HCT116 (cell line): ENCODE measurements around the gene SIDT1. TPM values are rescaled to one million over a fixed set of nuclear protein-coding genes. Genes with fewer than 3 reads are reported as not detected.

Experiments used
- ATAC-seq: fragments of 200-7000 bp; cut with Tn5 transposase; 2 replicates; pipeline ENCODE4 v1.9.1; 2020; ENCODE audit warnings: mild to moderate bottlenecking, moderate library complexity
- BruUV-seq: library from RNA; stranded (reverse); fragments of 400-500 nt; replicated peaks from 2 replicates; lab custom pipeline; 2021; lab: Mats Ljungman, UMichigan
- CTCF ChIA-PET: fragments of 300-600 bp; sonication (Branson Sonifier 250); formaldehyde crosslinking; loops from one replicate; lab custom pipeline; 2021; ENCODE audit warnings: antibody characterized with exemption; lab: Charles Lee
- POLR2A ChIA-PET: fragments of 300-600, 350-600 bp; sonication (Branson Sonifier 250); formaldehyde crosslinking; loops from one replicate; lab custom pipeline; 2021; ENCODE audit warnings: antibody characterized with exemption; lab: Charles Lee
- RAD21 ChIA-PET, 2 experiments: fragments of 300-600 bp; sonication (Branson Sonifier 250); formaldehyde crosslinking; loops; one replicate each; lab custom pipeline; 2023; ENCODE audit warnings: low total read pairs in 2 of 2; ENCODE audit not compliant: uncharacterized antibody in 2 of 2, unreplicated experiment in 2 of 2, low non-redundant PET in 1 of 2; lab: Charles Lee
- DNase-seq: peaks from one replicate; pipeline ENCODE4 v3.0.0-alpha.2; 2010; ENCODE audit warnings: low read depth, low spot score
- H2AFZ ChIP-seq: fragments of 200-600 bp; shearing (Covaris generic), sonication (generic); 2 replicates; pipeline ENCODE4 v1.6.1; 2017; ENCODE audit warnings: low read depth, mixed run types, mixed read lengths, antibody characterized with exemption, low read length; ENCODE audit not compliant: poor library complexity, severe bottlenecking
- H3K27ac ChIP-seq: 2 replicates; pipeline ENCODE4 v1.5.1; 2012; ENCODE audit warnings: low read depth, low read length
- H3K27me3 ChIP-seq: fragments of 200-600 bp; sonication (generic); 2 replicates; pipeline ENCODE4 v1.6.1; 2016; ENCODE audit warnings: mixed run types, low read length, mixed read lengths; ENCODE audit not compliant: insufficient read depth
- H3K36me3 ChIP-seq, 2 experiments: fragments of 200-500 bp in 1 of 2; fragments of 200-600 bp in 1 of 2; sonication (Bioruptor generic) in 1 of 2; sonication (generic) in 1 of 2; 2 replicates each; pipeline versions ENCODE4 v1.5.1 to v1.6.1; 2014 to 2016; ENCODE audit warnings: low read length in 2 of 2, inconsistent platforms in 1 of 2, mixed read lengths in 1 of 2, mixed run types in 1 of 2; ENCODE audit not compliant: insufficient read depth in 2 of 2, control insufficient read depth in 1 of 2
- H3K4me1 ChIP-seq, 2 experiments: fragments of 200-600 bp in 1 of 2; sonication (generic) in 1 of 2; 2 replicates each; pipeline versions ENCODE4 v1.5.1 to v1.6.1; 2012 to 2017; ENCODE audit warnings: low read length in 2 of 2, inconsistent platforms in 1 of 2, mild to moderate bottlenecking in 1 of 2, mixed read lengths in 1 of 2, mixed run types in 1 of 2, moderate library complexity in 1 of 2; ENCODE audit not compliant: insufficient read depth in 2 of 2, control insufficient read depth in 1 of 2
- H3K4me2 ChIP-seq: fragments of 200-600 bp; sonication (generic); 2 replicates; pipeline ENCODE4 v1.6.1; 2017; ENCODE audit warnings: mixed run types, low read length, mixed read lengths
- H3K4me3 ChIP-seq, 2 experiments: fragments of 200-600 bp in 1 of 2; sonication (generic) in 1 of 2; replicated peaks in 1 of 2; 2 replicates each; pipeline ENCODE4 v1.5.1; 2011 to 2016; ENCODE audit warnings: low read length in 2 of 2, control low read depth in 1 of 2, low read depth in 1 of 2, mild to moderate bottlenecking in 1 of 2, mixed read lengths in 1 of 2, mixed run types in 1 of 2
- H3K79me2 ChIP-seq: fragments of 200-600 bp; sonication (generic); 2 replicates; pipeline ENCODE4 v1.6.1; 2017; ENCODE audit warnings: mild to moderate bottlenecking, mixed run types, low read length, moderate library complexity, mixed read lengths; ENCODE audit not compliant: insufficient read depth
- H3K9ac ChIP-seq: fragments of 200-600 bp; sonication (generic); 2 replicates; pipeline ENCODE4 v1.6.1; 2016; ENCODE audit warnings: low read length, mixed read lengths
- H3K9me2 ChIP-seq: fragments of 200-600 bp; sonication (generic), shearing (Covaris generic); 2 replicates; pipeline ENCODE4 v1.6.1; 2017; ENCODE audit warnings: mixed run types, mild to moderate bottlenecking, moderate library complexity; ENCODE audit not compliant: insufficient read depth
- H3K9me3 ChIP-seq, 2 experiments: fragments of 200-500 bp in 1 of 2; fragments of 200-600 bp in 1 of 2; sonication (Bioruptor generic) in 1 of 2; sonication (generic) in 1 of 2; 2 replicates each; pipeline ENCODE4 v1.6.1; 2014 to 2017; ENCODE audit warnings: low read length in 2 of 2, mixed read lengths in 2 of 2, inconsistent platforms in 1 of 2, low read depth in 1 of 2, mild to moderate bottlenecking in 1 of 2, mixed run types in 1 of 2, moderate library complexity in 1 of 2; ENCODE audit not compliant: control insufficient read depth in 1 of 2, insufficient read depth in 1 of 2
- H4K20me1 ChIP-seq: fragments of 200-600 bp; sonication (generic), shearing (Covaris generic); 2 replicates; pipeline ENCODE4 v1.6.1; 2017; ENCODE audit warnings: mixed run types, mild to moderate bottlenecking, moderate library complexity; ENCODE audit not compliant: insufficient read depth
- JUND ChIP-seq: IDR thresholded peaks from 2 replicates; pipeline ENCODE4 v1.6.1; 2012
- POLR2AphosphoS5 ChIP-seq: IDR thresholded peaks from 2 replicates; pipeline ENCODE4 v1.6.1; 2011; ENCODE audit warnings: mild to moderate bottlenecking, low read depth, low read length, moderate library complexity
- TCF7L2 ChIP-seq: IDR thresholded peaks from 2 replicates; pipeline ENCODE4 v1.7.0; 2011; ENCODE audit warnings: borderline replicate concordance, inconsistent platforms; ENCODE audit not compliant: insufficient read depth, insufficient read length; ENCODE audit errors: extremely low read depth
- ZFX ChIP-seq: fragments of 450-650 bp; IDR thresholded peaks from 2 replicates; pipeline ENCODE4 v1.6.1; 2017
- intact Hi-C: fragments of 100-400 bp; cut with micrococcal nuclease; formaldehyde crosslinking; loops from 2 replicates; pipeline ENCODE4 v1.10.0; 2022
- total RNA-seq: library from RNA; stranded (reverse); gene quantifications from one replicate; pipeline ENCODE4 v1.2.1, GENCODE V29; 2021; ENCODE audit not compliant: unreplicated experiment
- TF ChIP-seq, protein P1 (sequence below): IDR thresholded peaks from 2 replicates; pipeline ENCODE4 v1.6.1; 2012
- TF ChIP-seq, protein P2 (sequence below), 3 experiments: fragments of 200-600 bp in 1 of 3; sonication (generic) in 1 of 3; IDR thresholded peaks in 2 of 3; conservative IDR thresholded peaks in 1 of 3; 2 replicates each; pipeline ENCODE4 v1.5.1; 2012 to 2017; ENCODE audit warnings: low read depth in 2 of 3, low read length in 2 of 3, antibody characterized with exemption in 1 of 3, borderline replicate concordance in 1 of 3, control low read depth in 1 of 3, mild to moderate bottlenecking in 1 of 3, mixed read lengths in 1 of 3, mixed run types in 1 of 3, moderate library complexity in 1 of 3; ENCODE audit not compliant: insufficient read depth in 1 of 3

Gene SIDT1
- total RNA-seq, 1 experiment from 2014 or later, result not detected

DNA sequence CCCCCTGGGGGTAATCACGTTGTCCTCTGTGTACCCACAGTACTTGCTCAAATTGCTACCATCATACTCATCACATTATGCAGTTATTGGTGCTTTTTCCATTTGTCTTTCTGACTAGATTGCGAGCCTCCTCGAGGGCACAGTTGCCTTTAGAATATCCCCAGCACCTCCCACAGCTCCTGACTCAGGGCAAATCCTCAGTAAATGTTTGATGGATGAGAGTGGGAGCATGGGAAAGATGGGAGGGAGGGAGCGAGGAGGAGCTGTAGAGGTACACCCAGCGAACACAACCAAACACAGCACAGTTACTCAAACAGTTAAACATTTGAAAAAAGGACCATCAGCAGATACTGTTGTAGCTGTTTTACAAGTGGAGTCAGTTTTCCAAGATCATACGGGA, 27.9 kb downstream of the SIDT1 start:
- CTCF ChIA-PET, result interaction anchor here (2.7 kb wide), 1 partner anchor 17 kb away, joined by 11 read pairs; no protein-coding TSS in a partner anchor
- Histone ChIP-seq H3K9me2 (no peaks in the 10 kb centered on the region), H4K20me1 (no peaks in the 10 kb centered on the region), H3K27ac (no peak overlapping the region), H3K36me3 (no peaks in the 10 kb centered on the region), H3K9ac (no peak overlapping the region), H3K79me2 (no peaks in the 10 kb centered on the region), H3K9me3 (no peaks in the 10 kb centered on the region), H3K27me3 (no peaks in the 10 kb centered on the region), H2AFZ (no peak overlapping the region), H3K4me1 (peaks cover 0 to 11% of the 10 kb centered on the region in 2 experiments; a peak in 2 of 4 replicates), H3K4me2 (no peak overlapping the region), H3K4me3 (no peak overlapping the region)
- POLR2A ChIA-PET, result no interaction called here
- RAD21 ChIA-PET, result no interaction called here
- BruUV-seq, result no TSS peak
- ATAC-seq (no peak), DNase-seq (no peak)
- intact Hi-C loops, result no loop called here
- no peak for TF ChIP-seq ZFX
- no peak for TF ChIP-seq POLR2AphosphoS5

DNA sequence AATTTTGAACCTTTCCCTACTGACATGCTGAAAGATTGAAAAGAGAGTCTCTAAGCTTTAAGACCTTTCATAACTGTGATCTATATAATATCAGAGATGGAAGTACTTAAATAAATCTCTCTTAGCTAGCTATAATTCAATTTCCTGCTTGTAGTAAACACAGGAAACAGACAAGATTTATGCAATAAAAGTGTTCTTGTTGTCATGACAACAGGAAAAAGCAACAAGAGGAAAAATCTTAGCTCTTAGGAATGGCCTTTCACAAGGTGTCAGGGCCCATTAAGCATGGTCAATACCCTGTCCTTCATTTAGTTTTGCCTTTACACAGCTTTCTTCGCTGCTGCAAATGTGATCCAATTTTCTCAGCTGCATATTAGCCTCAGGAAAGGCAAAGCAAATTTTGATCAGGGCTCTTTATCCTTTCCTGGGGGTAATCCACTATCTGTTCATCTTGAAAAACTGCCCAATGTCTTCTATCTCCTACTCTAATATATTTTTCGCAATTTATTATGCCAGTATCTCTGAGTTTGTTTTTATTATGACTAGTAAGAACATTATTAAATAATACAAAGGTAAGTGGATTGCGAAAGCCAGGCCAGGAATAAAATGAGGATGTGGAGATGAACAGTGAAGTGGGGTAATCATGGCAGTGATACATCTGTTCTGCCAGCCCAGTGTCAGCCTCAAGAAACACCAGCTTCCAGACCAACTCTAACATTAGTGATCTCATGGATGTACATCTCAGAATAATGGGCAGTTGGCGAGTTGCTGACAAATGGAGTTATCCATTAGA, 28.7 kb downstream of the SIDT1 start:
- ChIA-PET CTCF (interaction anchor here (2.7 kb wide), 1 partner anchor 17 kb away, joined by 11 read pairs; no protein-coding TSS in a partner anchor), RAD21 (no interaction called here), POLR2A (no interaction called here)
- Histone ChIP-seq H3K79me2 (no peaks in the 10 kb centered on the region), H3K27me3 (no peaks in the 10 kb centered on the region), H3K4me2 (no peak overlapping the region), H2AFZ (no peak overlapping the region), H3K9me3 (no peaks in the 10 kb centered on the region), H3K27ac (no peak overlapping the region), H3K36me3 (no peaks in the 10 kb centered on the region), H3K4me3 (no peak overlapping the region), H3K4me1 (peaks cover 0 to 11% of the 10 kb centered on the region in 2 experiments; a peak in 2 of 4 replicates), H3K9me2 (no peaks in the 10 kb centered on the region), H4K20me1 (no peaks in the 10 kb centered on the region), H3K9ac (no peak overlapping the region)
- TF ChIP-seq, protein P1, sequence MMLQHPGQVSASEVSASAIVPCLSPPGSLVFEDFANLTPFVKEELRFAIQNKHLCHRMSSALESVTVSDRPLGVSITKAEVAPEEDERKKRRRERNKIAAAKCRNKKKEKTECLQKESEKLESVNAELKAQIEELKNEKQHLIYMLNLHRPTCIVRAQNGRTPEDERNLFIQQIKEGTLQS, result no peak
- TF ChIP-seq TCF7L2 (no peak), JUND (no peak)
- TF ChIP-seq, protein P2, sequence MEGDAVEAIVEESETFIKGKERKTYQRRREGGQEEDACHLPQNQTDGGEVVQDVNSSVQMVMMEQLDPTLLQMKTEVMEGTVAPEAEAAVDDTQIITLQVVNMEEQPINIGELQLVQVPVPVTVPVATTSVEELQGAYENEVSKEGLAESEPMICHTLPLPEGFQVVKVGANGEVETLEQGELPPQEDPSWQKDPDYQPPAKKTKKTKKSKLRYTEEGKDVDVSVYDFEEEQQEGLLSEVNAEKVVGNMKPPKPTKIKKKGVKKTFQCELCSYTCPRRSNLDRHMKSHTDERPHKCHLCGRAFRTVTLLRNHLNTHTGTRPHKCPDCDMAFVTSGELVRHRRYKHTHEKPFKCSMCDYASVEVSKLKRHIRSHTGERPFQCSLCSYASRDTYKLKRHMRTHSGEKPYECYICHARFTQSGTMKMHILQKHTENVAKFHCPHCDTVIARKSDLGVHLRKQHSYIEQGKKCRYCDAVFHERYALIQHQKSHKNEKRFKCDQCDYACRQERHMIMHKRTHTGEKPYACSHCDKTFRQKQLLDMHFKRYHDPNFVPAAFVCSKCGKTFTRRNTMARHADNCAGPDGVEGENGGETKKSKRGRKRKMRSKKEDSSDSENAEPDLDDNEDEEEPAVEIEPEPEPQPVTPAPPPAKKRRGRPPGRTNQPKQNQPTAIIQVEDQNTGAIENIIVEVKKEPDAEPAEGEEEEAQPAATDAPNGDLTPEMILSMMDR (IDR thresholded peaks at IDR 0.05 in 2 of 3, conservative IDR thresholded peaks at IDR 0.05 in 1 of 3; ENCODE audit: borderline replicate concordance in 1 of 3, insufficient read depth in 1 of 3, low read depth in 2 of 3, low read length in 2 of 3), result no peak
- no peak for ATAC-seq
- intact Hi-C loops, result no loop called here
- no TSS peak for BruUV-seq
- no peak for DNase-seq
